COR-L47 (cell line): ENCODE measurements around the gene NCOA4.
"Not testable (repeated sequence)": the region's sequence is repeated elsewhere in the genome, so short reads cannot be mapped to it uniquely, and the experiment has no call there.

Experiments used
- DNase-seq: peaks from one replicate; lab custom pipeline; 2025; lab: John Stamatoyannopoulos, UW

Gene NCOA4

GRCh38 chr10:46052057-46052790 lies 21.8 kb upstream of the NCOA4 start:
- DNase-seq: no peak

- DNase-seq: no peak
Measured at GRCh38 chr10:46050941-46051623, 20.7 kb upstream of the NCOA4 start.

GRCh38 chr10:46049497-46049831 lies 19.0 kb upstream of the NCOA4 start:
- not testable (repeated sequence) for DNase-seq

- DNase-seq: no peak
Measured at GRCh38 chr10:46048152-46048551, 17.7 kb upstream of the NCOA4 start.

GRCh38 chr10:46046261-46046660 lies 15.8 kb upstream of the NCOA4 start, which contains the start of gene MSMB:
Gene MSMB, minus strand, starts transcription at chr10:46046269. Its CDS starts 32 bp downstream, at chr10:46046237.
- DNase-seq: no peak

GRCh38 chr10:46042527-46042926 lies 12.1 kb upstream of the NCOA4 start:
- DNase-seq: no peak

GRCh38 chr10:46040004-46040403 lies 9.6 kb upstream of the NCOA4 start:
- DNase-seq: no peak

- no peak for DNase-seq
Measured at GRCh38 chr10:46037107-46037825, 6.8 kb upstream of the NCOA4 start.

- DNase-seq: no peak
Measured at GRCh38 chr10:46035923-46036849, 5.8 kb upstream of the NCOA4 start.

- no peak for DNase-seq
Measured at GRCh38 chr10:46033602-46034011, 3.2 kb upstream of the NCOA4 start.

GRCh38 chr10:46031648-46032532 lies 1.5 kb upstream of the NCOA4 start:
- no peak for DNase-seq

- no peak for DNase-seq
Measured at GRCh38 chr10:46029461-46030030, 877 bp downstream of the NCOA4 start.

- no peak for DNase-seq
Measured at GRCh38 chr10:46028584-46029460, 1.6 kb downstream of the NCOA4 start.

GRCh38 chr10:46026106-46026505 lies 4.3 kb downstream of the NCOA4 start:
- DNase-seq: no peak

- DNase-seq: no peak
Measured at GRCh38 chr10:46025406-46025805, 5.0 kb downstream of the NCOA4 start.

GRCh38 chr10:46024948-46025347 lies 5.5 kb downstream of the NCOA4 start:
- DNase-seq: no peak

- DNase-seq: no peak
Measured at GRCh38 chr10:46022978-46023702, 7.3 kb downstream of the NCOA4 start.

- no peak for DNase-seq
Measured at GRCh38 chr10:46020344-46020657, 10.1 kb downstream of the NCOA4 start.
